NCI-H2107 treated with DMSO at 0.1 percent for 48 hours (cell line): ENCODE data around the gene CACNA1I.

ENCODE experiments used
- DNase-seq: peaks from one replicate; lab custom pipeline; 2025; ENCODE audit not compliant: unreplicated experiment; lab: John Stamatoyannopoulos, UW

Gene CACNA1I

DNA sequence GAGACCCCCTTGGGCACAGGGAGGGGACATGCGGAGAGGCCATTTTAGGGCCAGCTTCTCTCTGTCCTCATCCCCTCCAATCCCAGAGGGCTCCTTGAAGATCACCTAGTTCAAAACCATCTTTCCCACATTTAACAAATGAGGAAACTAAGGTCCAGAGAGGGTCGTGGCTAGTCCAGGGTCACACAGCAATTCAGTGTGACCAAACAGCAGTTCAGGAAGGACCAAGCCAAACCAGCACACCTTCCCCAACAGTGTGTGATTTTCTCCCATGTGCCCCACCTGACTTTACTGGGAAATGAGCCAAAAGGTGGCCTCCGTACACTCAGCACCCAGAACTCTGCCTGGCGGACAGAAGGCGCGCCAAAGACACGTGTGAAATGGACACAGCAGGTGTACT lies 51.3 kb downstream of the CACNA1I start:
- no peak for DNase-seq

DNA sequence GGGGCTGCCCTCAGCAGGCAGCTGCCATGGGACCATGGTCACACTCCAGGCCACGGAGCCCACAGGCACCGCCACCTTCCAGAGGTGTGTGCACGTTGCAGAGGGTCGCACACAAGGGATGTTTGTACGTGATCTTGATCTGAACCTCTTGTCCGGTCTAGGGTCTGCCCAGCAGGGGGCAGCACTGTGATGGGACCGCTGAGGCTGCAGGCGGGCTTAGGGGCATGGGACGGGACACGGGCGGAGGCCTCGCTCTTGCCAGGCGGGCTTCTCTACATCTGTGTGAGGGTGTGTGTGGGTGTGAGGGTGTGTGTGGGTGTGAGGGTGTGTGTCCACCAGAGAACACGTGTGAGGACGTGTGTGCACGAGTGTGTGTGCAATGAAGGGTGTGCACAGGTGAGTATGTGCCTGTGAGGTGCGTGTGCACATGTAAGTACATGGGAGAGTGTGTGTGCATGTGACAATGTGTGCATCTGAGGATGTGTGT lies 52.4 kb downstream of the CACNA1I start:
- DNase-seq = no peak

DNA sequence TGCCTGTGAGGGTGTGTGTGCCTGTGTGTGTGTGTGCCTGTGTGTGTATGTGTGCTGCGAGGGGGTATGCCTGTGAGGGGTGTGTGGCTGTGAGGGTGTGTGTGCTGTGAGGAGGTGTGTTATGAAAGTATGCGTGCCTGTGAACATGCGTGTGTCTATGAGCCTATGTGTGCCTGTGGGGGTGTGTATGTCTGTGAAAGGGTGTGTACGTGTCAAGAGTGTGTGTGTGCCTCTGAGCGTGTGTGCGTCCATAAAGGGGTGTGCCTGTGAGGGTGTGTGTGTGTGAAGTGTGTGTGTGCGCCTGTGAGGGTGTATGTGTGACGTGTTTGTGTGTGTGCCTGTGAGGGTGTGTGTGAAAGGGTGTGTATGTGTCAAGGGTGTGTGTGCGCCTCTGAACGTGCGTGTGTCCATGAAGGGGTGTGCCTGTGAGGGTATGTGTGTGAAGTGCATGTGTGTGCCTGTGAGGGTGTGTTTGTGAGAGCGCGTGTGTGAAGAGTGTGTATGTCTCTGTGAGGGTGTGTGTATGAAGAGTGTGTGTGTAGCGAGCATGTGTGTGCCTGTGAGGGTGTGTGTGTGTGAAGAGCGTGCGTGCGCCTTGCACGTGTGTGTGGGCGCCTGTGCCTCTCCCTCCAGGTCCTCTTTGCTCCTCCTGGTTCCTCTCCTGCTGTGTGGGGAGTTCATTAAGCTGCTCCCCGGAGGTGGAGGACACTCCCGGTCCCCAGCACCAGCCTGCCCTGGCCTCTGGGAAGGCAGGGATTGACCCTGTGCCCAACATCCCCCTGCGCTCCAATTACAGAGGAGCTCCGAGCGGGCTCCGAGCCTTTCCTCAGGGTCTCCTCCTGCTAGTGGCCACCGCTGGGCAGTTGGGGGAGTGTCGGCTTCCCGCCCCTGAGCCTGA lies 53.3 kb downstream of the CACNA1I start:
- no peak for DNase-seq

DNA sequence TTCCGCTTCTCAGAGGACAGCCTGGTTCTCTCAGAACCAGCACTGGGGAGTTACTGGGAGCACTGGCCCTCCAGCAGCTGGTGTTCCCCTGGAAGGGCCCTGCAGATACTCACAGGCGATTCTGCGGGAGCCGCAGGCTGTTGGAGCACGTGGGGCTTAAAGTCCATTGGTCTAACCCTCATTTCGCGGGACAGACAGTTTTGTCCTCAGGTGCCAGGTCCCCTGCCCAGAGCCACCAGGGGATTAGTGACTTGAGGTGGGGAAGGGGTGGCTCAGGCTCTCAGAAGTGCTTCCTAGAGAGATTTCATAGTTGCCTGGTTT lies 53.9 kb downstream of the CACNA1I start:
- no peak for DNase-seq

DNA sequence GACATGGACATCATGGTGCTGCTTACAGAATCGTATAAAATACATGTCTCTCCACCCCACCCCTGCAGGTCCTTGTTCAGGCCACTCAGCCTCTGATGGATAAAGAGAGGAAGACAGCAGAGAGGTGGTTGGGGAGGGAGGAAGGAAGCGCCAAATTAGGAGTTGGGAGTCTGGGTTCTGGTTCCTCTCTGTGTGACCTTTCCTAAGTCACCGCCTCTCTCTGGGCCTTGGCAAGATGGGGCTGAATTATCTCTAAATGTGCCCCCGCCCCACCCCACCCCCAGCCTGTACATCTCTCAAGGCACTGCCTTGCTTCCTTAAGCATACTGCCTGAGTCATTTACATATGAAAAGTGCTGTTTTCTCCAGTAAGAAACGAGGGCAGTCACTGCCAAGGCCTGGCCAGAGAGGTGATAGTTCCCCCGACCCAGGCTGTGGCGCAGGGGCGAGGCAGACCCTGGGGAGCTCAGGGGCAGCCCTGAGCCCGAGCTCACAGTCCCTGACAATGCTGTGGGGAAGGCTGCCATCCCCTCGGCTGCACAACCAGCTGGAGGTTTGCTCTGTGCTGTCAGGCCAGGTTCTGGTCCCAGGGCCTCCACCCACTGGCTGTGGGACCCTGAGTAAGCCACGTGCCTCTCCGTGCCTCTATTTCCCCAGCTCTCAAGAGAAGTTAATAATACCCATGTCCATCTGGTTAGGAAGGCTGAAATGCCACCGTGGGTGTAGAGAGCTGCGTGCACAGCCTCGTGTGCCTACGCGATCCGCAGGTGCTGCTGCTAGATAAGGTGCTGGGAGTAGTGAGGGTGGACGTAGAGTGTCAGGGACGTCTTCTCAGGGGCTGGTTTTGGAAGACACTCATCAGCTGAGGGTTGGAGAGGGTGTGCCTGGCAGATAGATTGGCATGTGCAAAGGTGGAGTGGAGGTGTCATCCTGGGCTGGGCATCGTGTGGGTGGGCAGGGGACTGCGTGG lies 55.3 kb downstream of the CACNA1I start:
- no peak for DNase-seq

DNA sequence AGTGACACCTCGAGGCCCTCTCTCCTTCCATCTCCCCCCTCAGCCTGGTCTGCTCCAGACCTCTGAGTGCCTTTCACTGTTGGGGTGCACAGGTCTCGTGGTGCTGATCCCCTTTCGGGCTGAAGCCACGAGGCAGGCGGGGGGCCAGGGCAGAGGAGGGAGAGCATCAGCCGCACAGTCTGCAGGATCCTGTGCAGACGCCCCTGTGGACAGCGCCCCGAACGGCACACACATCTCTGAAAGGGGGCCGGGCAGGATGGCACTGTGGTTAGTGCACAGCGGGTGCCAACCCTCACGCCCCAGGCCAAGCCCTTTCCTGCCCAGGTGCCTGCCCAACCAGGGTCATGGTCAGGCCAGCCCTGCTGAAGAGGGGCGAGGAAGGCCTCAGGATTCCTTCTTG lies 56.7 kb downstream of the CACNA1I start:
- DNase-seq = no peak

DNA sequence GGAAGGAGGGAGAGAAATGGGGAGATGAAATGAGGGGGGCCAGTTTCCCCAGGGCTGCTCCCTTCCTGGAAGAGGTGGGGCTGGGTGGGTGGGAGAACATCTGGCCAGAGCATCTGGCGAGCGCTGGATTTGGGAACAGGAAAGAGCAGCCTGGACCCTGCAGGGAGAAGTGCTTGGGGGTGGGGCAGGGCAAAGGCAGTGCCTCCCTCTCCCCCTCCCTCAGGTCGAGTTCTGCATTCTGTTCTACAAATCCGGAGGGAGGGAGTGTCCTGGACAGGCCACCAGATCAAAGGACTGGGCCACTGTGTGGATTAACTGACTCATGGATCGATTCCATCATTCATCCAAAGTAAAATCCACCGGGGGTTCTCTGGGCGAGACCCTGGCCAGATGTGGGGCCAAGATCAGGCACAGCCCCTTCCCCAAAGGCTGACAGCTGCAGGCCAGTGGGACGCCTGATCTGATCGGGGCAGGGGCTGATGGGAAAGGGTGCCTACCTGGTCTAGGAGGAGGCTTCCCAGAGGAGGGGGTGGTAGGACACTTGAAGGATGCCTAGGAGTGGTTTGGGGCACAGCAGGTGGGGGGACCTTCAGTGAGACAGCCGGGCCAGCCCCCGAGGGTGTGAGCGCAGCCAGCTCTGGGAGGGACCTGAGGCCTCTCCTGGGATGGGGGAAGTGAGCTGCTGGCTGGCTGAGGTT lies 57.5 kb downstream of the CACNA1I start:
- DNase-seq = no peak

DNA sequence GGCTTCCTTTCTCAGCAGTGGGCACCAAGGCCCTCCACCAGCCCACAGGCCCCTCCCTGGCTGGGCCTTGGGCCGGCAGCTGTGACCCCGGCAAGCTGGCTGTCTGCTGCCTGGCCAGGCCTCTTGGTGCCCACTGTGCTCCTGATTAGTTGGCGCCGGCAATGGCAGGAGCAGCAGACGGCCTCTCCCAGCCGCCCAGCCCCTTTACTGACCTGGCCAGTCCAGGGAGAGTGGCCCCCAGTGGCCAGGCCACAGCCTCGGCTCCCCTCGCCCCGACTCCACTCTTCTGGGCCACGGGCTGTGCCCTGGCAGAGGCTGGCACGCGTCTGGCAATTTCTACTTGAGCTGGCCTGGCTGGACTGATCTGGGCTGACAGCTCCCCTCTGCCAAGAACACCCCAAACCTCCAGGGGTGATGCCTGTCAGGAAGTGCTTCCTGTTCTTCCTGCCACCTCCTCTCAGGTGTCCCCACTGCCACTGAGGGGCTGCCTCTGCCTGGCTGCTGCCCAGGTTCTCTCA lies 58.1 kb downstream of the CACNA1I start:
- DNase-seq = no peak

DNA sequence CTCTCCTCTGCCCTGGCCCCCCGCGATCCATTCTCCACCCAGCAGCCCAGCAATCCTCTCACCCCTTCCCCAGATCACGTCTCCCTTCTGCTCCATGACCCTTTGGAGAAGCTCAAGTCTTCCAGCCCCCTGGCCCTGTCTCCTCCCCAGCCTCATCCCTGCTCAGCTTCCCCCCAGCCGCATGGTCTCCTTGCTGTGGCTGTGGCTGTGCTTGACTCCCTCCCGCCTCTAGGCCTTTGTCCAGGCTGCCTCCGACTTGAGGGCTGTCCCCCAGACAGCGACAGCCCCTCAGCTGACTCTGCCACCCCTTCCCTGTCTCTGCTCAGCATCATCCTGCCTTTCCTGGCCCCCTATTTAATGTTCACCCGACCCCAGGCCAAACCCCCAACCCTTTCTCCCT lies 59.3 kb downstream of the CACNA1I start:
- no peak for DNase-seq

DNA sequence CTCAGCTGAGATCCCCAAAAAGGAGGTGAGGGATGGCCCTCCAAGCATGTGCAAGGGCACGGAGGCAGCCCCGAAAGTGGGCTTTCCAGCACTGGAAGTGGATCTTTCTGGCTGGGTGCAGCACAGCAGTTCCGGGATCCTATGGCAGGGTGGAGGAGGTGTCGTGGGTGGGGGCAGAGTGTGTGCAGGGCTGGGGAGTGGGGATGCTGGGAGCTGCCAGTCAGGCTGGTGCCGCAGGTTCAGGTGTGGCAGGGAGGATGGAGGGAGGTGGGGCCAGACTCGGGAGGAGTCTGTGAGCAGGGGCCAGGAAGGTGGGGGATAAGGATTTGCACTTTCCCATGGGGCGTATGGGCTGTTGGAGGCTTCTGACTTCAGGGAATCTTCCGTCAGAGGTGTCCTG lies 60.2 kb downstream of the CACNA1I start:
- no peak for DNase-seq

DNA sequence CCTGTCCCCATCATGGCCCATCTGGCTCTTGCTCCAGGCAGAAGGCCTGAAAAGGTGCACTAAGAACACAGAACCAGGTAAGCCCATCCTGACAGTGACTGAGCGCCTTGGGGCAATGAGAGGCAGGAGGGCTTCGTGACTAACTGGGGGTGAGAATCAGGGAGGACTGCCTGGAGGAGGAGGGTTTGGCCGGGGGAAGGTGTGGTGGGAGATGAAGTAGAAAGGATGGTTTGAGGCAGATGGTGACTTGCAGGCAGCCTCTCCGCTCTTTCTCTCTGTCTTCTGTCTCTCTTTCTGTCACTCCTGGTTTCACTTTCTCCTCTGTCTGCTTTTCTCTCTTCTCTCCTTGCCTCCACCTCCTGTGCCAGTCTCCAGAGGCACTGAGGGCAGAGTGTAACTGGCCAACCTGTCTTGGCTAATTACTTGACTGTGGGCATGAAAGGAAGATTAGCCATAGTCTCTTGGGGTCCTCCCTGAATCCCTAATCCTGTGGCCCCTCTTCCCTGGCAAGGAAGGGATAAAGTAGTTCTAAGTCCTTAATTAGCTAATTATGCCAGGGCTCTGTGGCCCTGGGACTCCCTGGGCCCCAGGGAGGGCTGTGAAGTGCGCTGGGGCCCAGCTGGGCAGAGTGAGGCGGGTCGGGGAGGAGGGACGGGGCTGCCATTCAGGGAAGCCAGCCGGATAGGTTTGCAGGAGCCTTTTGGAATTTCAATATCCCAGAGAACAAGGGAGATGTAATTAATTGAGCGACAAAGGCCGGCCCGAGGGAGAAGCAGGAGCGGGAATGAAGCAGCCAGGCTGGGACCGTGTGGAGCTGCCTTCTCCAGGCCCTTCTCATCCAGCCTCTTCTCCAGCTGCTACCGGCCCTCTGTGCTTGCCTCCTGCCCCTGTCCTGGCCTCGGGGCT lies 61.1 kb downstream of the CACNA1I start:
- no peak for DNase-seq

DNA sequence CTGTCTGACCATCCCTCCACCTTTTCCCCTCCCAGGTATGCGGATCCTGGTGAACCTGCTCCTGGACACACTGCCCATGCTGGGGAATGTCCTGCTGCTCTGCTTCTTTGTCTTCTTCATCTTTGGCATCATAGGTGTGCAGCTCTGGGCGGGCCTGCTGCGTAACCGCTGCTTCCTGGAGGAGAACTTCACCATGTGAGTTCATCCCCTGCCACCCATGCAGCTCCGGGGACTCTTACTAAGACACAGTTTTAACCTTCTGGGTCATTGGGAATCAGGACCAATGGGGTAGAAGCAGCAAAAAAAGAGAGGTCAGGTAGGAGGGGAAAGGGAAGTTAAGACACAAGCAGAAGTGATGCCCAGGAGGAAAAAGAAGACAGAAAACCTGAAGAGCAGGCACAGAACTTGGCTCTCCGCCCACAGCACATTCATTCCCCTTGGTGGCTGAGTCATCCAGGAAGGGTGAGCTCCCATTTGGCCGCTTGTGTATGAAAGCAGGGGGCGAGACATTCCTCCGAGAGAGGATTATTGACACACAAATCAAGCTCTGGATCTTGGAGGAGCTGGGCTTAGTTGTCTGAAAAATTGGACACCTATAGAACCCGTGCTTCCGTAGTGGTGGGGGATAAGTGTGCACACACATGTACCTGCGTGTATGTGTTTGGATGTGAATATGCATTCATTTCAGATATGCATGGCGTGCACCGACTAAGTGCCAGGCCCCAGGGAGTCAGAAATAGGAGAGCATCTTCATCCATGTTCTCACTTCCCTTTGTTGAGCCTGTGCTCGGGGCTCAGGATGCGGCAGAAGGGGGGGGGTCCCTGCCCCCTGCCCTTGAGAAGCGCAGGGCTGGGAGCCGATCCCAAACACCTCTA lies 64.2 kb downstream of the CACNA1I start:
- no peak for DNase-seq

DNA sequence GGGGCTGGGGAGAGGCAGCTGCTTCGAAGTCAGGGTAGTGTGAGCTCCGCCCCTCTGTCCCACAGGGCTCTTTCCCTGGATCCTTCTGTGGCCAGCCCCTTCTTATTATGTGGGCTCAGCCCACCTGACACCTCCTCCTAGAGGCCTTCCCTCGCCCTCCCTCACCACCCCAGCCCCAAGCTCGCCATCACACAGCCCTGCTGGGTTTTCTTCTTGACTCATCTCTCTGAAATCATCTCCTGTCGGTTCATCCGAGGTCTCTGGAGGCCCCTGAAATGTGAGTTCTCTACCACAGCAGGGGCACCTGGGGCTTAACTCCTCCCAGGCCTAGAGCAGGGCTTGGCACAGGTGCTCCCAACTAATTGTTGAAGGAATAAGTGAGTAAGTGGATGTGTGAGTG lies 65.2 kb downstream of the CACNA1I start:
- DNase-seq = no peak

DNA sequence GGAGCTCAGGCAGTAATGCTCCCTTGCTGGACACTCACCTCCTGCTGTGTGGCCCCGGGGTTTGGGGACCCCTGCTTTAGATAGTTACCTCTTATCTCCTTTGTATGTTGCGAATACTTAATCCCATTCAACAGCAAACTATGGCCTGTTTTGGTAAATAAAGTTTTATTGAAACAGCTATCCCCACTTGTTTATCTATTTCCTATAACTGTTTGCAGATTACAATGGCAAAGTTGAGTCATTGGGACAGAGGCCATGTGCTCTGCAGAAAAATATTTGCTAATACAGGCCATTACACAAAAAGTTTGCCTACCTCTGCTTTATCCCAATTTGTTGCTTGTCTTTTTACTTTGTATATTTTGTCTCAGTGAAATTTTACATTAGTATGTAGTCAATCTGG lies 68.4 kb downstream of the CACNA1I start:
- no peak for DNase-seq

DNA sequence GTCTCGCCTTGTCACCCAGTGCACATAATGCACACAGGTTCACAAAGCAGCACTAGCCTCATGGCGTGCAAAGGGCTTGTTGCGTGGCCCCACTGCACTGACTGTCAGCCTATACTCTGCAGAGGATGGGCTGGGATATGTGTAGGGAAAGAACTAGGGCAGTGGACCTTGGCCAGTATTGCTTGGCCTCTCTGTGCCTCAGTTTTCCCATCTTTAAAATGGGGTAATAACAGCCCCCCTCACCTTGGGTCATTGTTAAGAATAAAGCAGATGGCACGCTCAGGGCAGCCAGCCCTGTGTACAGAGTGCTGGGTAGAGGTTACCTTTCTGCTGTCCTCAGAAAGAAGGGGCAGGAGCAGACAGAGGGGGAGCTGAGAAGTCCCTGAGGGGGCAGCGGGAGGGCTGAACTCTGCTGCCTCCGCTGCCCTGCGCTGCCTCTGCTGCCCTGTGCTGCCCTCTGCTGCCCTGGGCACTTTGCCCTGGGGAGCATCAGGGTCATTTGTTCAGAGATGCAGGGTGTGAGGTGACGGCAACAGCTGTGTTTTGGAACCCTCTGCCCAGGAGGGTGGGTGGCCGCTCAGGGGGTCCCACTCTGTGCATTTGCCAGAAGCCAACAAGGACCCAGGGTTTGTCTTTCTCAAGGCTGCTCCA lies 71.2 kb downstream of the CACNA1I start:
- DNase-seq = no peak

DNA sequence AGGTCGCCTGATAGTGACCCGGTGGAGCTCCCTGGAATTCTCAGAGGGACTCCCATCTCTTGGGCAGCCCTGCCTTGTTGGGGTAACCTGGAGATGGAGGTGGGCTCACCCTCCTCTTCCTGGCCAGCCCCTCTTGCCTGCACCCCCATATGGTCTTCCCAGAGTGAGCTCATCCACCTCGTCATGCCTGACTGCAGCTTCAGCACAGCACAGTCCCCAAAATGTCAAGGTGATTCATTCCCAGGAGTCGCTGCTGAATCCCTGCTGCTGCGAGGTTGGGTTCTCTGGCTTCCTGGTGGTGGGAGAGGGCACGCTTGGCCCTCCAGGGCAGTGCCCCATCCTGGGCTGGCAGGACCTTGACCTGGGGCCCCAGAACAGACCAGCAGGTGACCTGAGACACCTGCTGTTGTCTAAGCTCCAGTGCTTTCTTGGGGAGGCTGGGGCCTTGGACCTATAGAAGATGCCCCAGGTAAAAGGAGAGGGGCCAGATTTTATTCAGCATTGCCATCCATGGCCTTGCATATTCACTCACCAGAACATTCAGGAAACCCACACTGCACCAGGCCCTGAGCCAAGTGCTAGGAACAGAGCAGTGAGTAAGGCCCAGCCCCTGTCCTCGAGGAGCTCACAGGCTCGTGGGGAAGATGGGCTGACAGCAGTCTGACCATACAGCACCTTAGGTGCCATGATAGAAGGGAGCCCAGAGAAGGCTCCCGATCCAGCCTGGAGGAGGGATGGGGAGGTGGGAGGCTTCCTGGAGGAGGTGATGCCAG lies 72.9 kb downstream of the CACNA1I start:
- DNase-seq = no peak

DNA sequence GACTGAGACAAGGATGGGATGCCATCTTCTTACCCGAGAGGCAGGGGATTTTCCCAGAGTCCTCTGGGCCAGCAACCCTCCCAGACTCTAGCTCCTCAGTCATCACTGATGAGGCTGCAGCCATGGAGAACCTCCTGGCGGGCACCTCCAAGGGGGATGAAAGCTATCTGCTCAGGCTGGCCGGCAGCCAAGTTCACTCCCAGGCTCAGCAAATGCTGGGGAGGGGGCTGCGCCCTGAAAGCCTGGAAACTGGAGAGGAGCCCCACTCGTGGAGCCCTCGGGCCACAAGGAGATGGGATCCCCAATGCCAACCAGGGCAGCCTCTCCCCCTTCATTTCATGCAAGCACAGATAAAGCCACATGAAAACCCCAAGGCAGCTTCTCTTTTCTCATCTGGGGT lies 75.0 kb downstream of the CACNA1I start:
- no peak for DNase-seq
